Measurements from ENCODE around the gene NEBL.

- TF ChIP-seq, protein P1, sequence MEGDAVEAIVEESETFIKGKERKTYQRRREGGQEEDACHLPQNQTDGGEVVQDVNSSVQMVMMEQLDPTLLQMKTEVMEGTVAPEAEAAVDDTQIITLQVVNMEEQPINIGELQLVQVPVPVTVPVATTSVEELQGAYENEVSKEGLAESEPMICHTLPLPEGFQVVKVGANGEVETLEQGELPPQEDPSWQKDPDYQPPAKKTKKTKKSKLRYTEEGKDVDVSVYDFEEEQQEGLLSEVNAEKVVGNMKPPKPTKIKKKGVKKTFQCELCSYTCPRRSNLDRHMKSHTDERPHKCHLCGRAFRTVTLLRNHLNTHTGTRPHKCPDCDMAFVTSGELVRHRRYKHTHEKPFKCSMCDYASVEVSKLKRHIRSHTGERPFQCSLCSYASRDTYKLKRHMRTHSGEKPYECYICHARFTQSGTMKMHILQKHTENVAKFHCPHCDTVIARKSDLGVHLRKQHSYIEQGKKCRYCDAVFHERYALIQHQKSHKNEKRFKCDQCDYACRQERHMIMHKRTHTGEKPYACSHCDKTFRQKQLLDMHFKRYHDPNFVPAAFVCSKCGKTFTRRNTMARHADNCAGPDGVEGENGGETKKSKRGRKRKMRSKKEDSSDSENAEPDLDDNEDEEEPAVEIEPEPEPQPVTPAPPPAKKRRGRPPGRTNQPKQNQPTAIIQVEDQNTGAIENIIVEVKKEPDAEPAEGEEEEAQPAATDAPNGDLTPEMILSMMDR (IDR thresholded peaks at IDR 0.05): no peak
- no peak for TF ChIP-seq POLR2A (IDR thresholded peaks at IDR 0.05)
These were observed 30.3 kb upstream of the NEBL start for GRCh38 chr10:20927456-20927855.
